GM13976 (cell line): ENCODE results near the gene DRD5.
"Not testable (repeated sequence)": the region's sequence is repeated elsewhere in the genome, so short reads cannot be mapped to it uniquely, and the experiment has no call there.

Source experiments
- DNase-seq: peaks from one replicate; pipeline ENCODE4 v3.0.0; 2012; ENCODE audit warnings: low spot score
- CTCF ChIP-seq: IDR thresholded peaks from 2 replicates; pipeline ENCODE4 v1.5.1; 2012; ENCODE audit warnings: borderline replicate concordance, mild to moderate bottlenecking; ENCODE audit not compliant: insufficient read depth; ENCODE audit errors: extremely low read depth, missing control alignments, control extremely low read depth
- in situ Hi-C: fragments of 300-500 bp; cut with MboI; formaldehyde crosslinking; loops from one replicate; pipeline ENCODE4 v1.12.0; 2022; ENCODE audit warnings: low sequenced_read_pairs, mixed read lengths, inconsistent platforms; ENCODE audit not compliant: unreplicated experiment

Gene DRD5

DNA sequence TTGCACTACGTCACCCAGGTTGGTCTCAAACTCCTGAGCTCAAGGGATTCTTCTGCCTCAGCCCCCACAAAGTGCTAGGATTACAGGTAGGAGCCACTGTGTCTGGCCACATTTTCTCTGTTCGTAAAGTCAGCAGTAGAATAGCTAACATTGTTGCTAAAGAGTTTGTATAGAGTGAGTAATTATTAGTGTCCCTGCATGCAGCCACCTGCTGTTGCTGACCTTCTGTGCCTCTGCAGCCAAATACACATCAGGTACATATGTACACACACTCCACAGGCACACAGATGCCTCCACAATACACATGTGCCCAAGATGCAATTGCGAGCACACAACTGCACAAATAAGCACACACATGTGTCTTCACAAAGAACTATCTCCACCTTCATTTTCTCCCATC is 10.9 kb downstream of the DRD5 start:
- in situ Hi-C loops, result no loop called here
- DNase-seq, result no peak

GRCh38 chr4:9796641-9797040 is 15.2 kb downstream of the DRD5 start:
- DNase-seq, in situ Hi-C loops: not testable (repeated sequence)

More for the DNA sequence above, 10.9 kb downstream of the DRD5 start:
- no peak for TF ChIP-seq CTCF

- in situ Hi-C loops, result no loop called here
- no peak for DNase-seq
- no peak for TF ChIP-seq CTCF
Measured at GRCh38 chr4:9800848-9801247, 19.4 kb downstream of the DRD5 start.

DNA sequence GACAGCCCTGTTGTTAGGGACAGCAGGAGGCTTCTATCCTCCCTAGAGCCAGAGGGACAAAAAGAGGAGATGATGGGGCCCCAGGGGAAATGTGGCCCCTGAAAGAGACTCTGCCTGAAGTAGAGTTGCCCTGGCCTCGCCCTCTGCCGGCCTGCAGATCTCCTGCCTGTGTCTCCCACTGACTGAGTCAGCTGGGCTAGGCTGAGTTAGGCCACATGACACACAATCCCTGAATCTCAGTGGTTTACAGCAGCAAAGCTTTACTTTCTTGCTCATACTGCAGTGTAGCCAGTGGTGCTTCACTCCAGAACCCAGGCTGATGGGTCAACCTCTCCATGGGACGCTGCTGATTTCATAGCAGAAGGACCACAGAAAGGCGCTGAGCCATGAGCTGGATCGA is 23.5 kb downstream of the DRD5 start:
- no peak for TF ChIP-seq CTCF
- DNase-seq, result no peak
- in situ Hi-C loops, result no loop called here

- no peak for TF ChIP-seq CTCF
- in situ Hi-C loops, result no loop called here
- DNase-seq, result no peak
Measured at GRCh38 chr4:9808077-9808476, 26.6 kb downstream of the DRD5 start.

- in situ Hi-C loops, result no loop called here
- no peak for TF ChIP-seq CTCF
- DNase-seq, result no peak
Measured at GRCh38 chr4:9811806-9812205, 30.4 kb downstream of the DRD5 start.

- in situ Hi-C loops, result no loop called here
- no peak for TF ChIP-seq CTCF
- peak; percentile 23 for DNase-seq
Measured at GRCh38 chr4:9812501-9813340, 31.3 kb downstream of the DRD5 start.
